Progenitor cell of endocrine pancreas (in vitro differentiated cells): ENCODE data around the gene WDR83. TPM values are rescaled to one million over a fixed set of nuclear protein-coding genes. Genes with fewer than 3 reads are reported as not detected.
"Not testable (repeated sequence)": the region's sequence is repeated elsewhere in the genome, so short reads cannot be mapped to it uniquely, and the experiment has no call there.

Experiments used
- DNase-seq: peaks from one replicate; pipeline ENCODE4 v3.0.0; 2021; ENCODE audit warnings: low spot score; ENCODE audit not compliant: unreplicated experiment
- H3K27ac Mint-ChIP-seq: 2 replicates; pipeline ENCODE4 v1.8.0; 2021; ENCODE audit warnings: mild to moderate bottlenecking, moderate library complexity, mixed read lengths
- H3K27me3 Mint-ChIP-seq: 2 replicates; pipeline ENCODE4 v1.8.0; 2021; ENCODE audit warnings: mixed read lengths
- H3K36me3 Mint-ChIP-seq: 2 replicates; pipeline ENCODE4 v1.8.0; 2022; ENCODE audit warnings: mixed read lengths; ENCODE audit not compliant: insufficient read depth
- H3K4me1 Mint-ChIP-seq: 2 replicates; pipeline ENCODE4 v1.8.0; 2021; ENCODE audit warnings: low read depth, mixed read lengths
- H3K4me3 Mint-ChIP-seq: 2 replicates; pipeline ENCODE4 v1.8.0; 2021; ENCODE audit warnings: low read depth, mild to moderate bottlenecking, moderate library complexity, mixed read lengths
- H3K9me3 Mint-ChIP-seq: 2 replicates; pipeline ENCODE4 v1.8.0; 2021; ENCODE audit warnings: low read depth, mixed read lengths
- CTCF ChIP-seq: fragments of 200-600 bp; sonication (generic); IDR thresholded peaks from one replicate; pipeline ENCODE4 v1.5.0; 2021; ENCODE audit warnings: antibody characterized with exemption, mild to moderate bottlenecking; ENCODE audit not compliant: unreplicated experiment
- long read RNA-seq: library from polyadenylated mRNA; unstranded; transcript quantifications from one replicate; pipeline ENCODE4 v2.0.0, GENCODE V29; 2020
- total RNA-seq: library from RNA; stranded (reverse); gene quantifications from 2 replicates; pipeline ENCODE4 v1.2.1, GENCODE V29; 2021

The WDR83 gene
- total RNA-seq, result 16.3 and 17.2 TPM in 2 replicates
- long read RNA-seq, transcript WDR83-201 (11 exons, 1,457 nt), result major isoform, 20 of 39 reads
- long read RNA-seq, partial matches to known transcripts, result 5 of 39 reads
- long read RNA-seq, other reads (novel, unspliced or antisense), result 13 of 39 reads

DNA sequence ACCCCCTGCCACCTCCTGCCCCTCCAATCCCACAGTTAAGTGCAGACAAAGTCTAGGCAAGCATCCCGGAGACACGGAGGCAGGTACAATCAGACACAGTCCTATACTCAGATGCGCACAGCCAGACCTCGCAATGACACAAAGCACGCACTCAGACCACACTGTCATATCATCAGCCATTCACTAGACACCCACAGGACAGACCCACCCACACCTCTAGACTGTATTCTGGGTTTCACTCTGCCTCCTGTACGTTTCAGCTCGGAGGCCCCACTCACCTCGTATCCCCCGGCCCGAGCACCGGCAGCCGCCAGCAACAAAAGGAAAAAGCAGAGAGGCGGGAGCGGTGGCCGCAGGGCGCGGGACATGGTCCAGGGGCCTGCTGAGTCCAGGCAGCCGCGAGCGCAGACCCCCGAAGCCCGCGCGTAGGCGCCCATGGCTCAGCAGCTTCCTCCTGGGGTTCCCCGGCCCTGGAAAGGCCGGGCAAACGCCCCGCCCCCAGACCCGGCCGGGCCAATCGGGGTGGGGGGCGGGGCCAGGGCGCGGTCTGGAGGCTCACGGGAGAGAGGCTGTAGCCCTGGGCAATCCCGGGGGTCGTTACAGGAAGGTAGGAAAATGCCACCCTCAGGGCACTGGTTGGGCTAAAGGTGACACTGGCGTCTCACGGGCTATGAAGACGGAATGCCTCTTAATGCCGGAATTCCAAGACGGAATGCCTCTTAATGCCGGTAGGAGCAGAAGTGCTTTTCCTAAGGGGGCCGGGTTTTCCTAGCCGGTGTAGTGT lies at the start of gene WDR83, which contains the start of gene MAN2B1:
WDR83 (plus strand) TSS at position 543 of the 784 bp plus-strand sequence. CDS start 2,984 bp downstream, outside the sequence.
MAN2B1 (minus strand) TSS at position 478 of the 784 bp plus-strand sequence; CDS start at position 437, 41 bp downstream.
- peaks cover 25% of the 10 kb centered on the region for H3K4me1 Mint-ChIP-seq
- no peaks in the 10 kb centered on the region for H3K9me3 Mint-ChIP-seq
- H3K27ac Mint-ChIP-seq, result peak within 1 kb of the TSS; percentile 92
- peak within 1 kb of the TSS; percentile 94 for H3K4me3 Mint-ChIP-seq
- DNase-seq, result peak; percentile 70
- no peaks in the 10 kb centered on the region for H3K27me3 Mint-ChIP-seq
- peaks cover 3% of the 10 kb centered on the region for H3K36me3 Mint-ChIP-seq
- TF ChIP-seq CTCF, result no peak

DNA sequence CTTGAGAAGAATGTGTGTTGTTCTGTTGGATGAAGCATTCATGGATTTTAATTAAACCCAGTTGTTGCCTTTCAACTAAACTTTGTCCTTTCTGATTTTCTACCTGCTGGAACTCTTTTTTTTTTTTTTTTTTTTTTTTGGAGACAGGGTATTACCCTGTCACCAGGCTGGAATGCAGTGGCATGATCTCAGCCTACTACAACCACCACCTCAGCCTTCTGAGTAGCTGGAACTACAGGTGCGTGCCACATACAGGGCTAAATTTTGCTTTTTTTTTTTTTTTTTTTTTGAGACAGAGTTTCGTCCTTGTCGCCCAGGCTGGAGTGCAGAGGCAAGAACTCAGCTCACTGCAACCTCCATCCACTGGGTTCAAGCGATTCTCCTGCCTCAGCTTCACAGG lies 49.0 kb upstream of the WDR83 start:
- H3K4me1 Mint-ChIP-seq, result peaks cover 1% of the 10 kb centered on the region
- H3K27me3 Mint-ChIP-seq, result no peaks in the 10 kb centered on the region
- peaks cover 7% of the 10 kb centered on the region for H3K9me3 Mint-ChIP-seq
- peaks cover 39% of the 10 kb centered on the region for H3K36me3 Mint-ChIP-seq
- DNase-seq, result no peak
- H3K4me3 Mint-ChIP-seq, result no peak overlapping the region
- no peak overlapping the region for H3K27ac Mint-ChIP-seq
- TF ChIP-seq CTCF, result no peak

DNA sequence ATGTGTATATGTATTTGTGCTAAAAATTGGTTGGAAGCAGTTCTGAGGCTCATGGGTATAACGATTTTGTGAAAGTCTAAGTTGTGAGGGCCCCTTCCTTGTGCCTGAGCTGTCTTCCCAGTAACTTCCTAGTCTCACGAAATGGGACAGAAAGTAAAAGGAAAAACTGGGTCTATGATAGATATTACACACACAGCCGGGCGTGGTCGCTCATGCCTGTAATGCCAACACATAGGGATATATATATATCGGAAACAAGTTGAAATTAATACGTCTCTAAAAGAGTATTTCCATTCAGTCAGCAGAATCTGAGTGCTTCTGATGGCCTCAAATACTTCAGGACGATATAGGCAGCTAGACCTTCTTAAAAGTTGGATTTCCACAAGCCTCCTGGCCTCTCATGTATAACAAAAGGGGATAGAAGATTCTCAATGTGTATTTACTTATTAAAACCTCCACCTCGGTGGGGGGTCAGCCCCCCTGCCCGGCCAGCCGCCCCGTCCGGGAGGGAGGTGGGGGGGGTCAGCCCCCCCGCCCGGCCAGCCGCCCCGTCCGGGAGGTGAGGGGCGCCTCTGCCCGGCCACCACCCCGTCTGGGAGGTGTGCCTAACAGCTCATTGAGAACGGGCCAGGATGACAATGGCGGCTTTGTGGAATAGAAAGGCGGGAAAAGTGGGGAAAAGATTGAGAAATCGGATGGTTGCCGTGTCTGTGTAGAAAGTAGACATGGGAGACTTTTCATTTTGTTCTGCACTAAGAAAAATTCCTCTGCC lies 45.2 kb upstream of the WDR83 start:
- Mint-ChIP-seq H3K36me3 (peaks cover 51% of the 10 kb centered on the region), H3K9me3 (peaks cover 12% of the 10 kb centered on the region)
- not testable (repeated sequence) for DNase-seq, H3K27me3 Mint-ChIP-seq, H3K4me1 Mint-ChIP-seq, H3K27ac Mint-ChIP-seq, H3K4me3 Mint-ChIP-seq

- no peak for DNase-seq
- Mint-ChIP-seq H3K27me3 (no peaks in the 10 kb centered on the region), H3K27ac (peak overlapping the region; percentile 79), H3K4me3 (no peak overlapping the region), H3K36me3 (peaks cover 63% of the 10 kb centered on the region), H3K4me1 (no peaks in the 10 kb centered on the region), H3K9me3 (peaks cover 21% of the 10 kb centered on the region)
- TF ChIP-seq CTCF, result no peak
These were observed 43.1 kb upstream of the WDR83 start for GRCh38 chr19:12623361-12624031.

DNA sequence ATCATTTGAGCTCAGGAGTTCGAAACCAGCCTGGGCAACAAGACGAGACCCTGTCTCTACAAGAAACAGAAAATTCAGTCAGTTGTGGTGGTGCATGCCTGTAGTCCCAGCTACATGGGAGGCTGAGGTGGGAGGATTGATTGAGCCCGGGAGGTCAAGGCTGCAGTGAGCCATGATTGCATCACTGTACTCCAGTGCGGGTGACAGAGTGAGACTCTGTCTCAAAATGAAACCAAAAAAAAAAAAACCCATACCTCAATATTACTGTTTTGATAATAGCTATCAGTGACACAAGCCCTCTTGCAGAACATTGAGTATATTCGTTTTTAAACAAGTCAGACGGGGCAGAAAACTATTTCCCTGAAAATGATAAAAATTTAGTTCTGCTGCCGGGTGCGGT lies 39.6 kb upstream of the WDR83 start:
- Mint-ChIP-seq H3K4me1 (no peaks in the 10 kb centered on the region), H3K27ac (no peak overlapping the region), H3K36me3 (peaks cover 75% of the 10 kb centered on the region), H3K9me3 (peaks cover 27% of the 10 kb centered on the region), H3K4me3 (no peak overlapping the region), H3K27me3 (no peaks in the 10 kb centered on the region)
- no peak for DNase-seq
- no peak for TF ChIP-seq CTCF
